Gastroesophageal sphincter (tissue), 3 donors: ENCODE measurements around the gene NTRK1.

Experiments used
- CTCF ChIP-seq, 4 experiments: fragments of 200-600 bp in 2 of 4; fragments of 450-650 bp in 2 of 4; sonication (generic) in 1 of 4; IDR thresholded peaks; one replicate each; pipeline ENCODE4 v1.5.1; 2017 to 2019; ENCODE audit warnings: antibody characterized with exemption in 4 of 4, mild to moderate bottlenecking in 2 of 4, moderate library complexity in 2 of 4
- EP300 ChIP-seq: sonication (generic); formaldehyde crosslinking; IDR thresholded peaks from one replicate; pipeline ENCODE4 v1.6.1; 2017; ENCODE audit warnings: antibody characterized with exemption, mild to moderate bottlenecking
- POLR2A ChIP-seq, 2 donors: fragments of 450-650 bp; IDR thresholded peaks; one replicate each; pipeline ENCODE4 v1.6.1; 2017; ENCODE audit warnings: antibody characterized with exemption in 2 of 2, mild to moderate bottlenecking in 2 of 2, moderate library complexity in 1 of 2
- POLR2AphosphoS5 ChIP-seq: sonication (generic); formaldehyde crosslinking; IDR thresholded peaks from one replicate; pipeline ENCODE4 v1.6.1; 2017; ENCODE audit warnings: antibody characterized with exemption

GRCh38 chr1:156925154-156926010, 64.7 kb downstream of the NTRK1 start:
- TF ChIP-seq POLR2A (IDR thresholded peaks at IDR 0.05) (no peak), POLR2AphosphoS5 (no peak), CTCF (IDR thresholded peaks at IDR 0.05) (no peak), EP300 (no peak)
